Liver (tissue), 9 donors: ENCODE data around the gene DTWD1. TPM values are rescaled to one million over a fixed set of nuclear protein-coding genes. Genes with fewer than 3 reads are reported as not detected.

Experiments
- DNase-seq: peaks from one replicate; pipeline ENCODE4 v3.0.0-alpha.2; 2017; ENCODE audit warnings: low spot score
- H3K27ac ChIP-seq, 2 donors: one replicate each; pipeline ENCODE4 v1.7.0; 2013; ENCODE audit warnings: inconsistent platforms in 2 of 2, low read length in 2 of 2, control low read depth in 1 of 2, low read depth in 1 of 2, mild to moderate bottlenecking in 1 of 2
- H3K27me3 ChIP-seq, 4 donors: one replicate each; pipeline versions ENCODE4 v1.6.1 to v1.7.0; 2013; ENCODE audit warnings: low read length in 3 of 4, inconsistent platforms in 1 of 4, mild to moderate bottlenecking in 1 of 4, moderate library complexity in 1 of 4; ENCODE audit not compliant: control insufficient read depth in 4 of 4, insufficient read depth in 4 of 4
- H3K36me3 ChIP-seq, 4 donors: one replicate each; pipeline versions ENCODE4 v1.6.1 to v1.7.0; 2013; ENCODE audit warnings: low read length in 3 of 4, mild to moderate bottlenecking in 3 of 4, low read depth in 1 of 4, moderate library complexity in 1 of 4; ENCODE audit not compliant: control insufficient read depth in 4 of 4, insufficient read depth in 3 of 4
- H3K4me1 ChIP-seq, 4 donors: one replicate each; pipeline versions ENCODE4 v1.6.1 to v1.7.0; 2013; ENCODE audit warnings: low read length in 3 of 4, mild to moderate bottlenecking in 3 of 4, moderate library complexity in 1 of 4; ENCODE audit not compliant: control insufficient read depth in 4 of 4, insufficient read depth in 4 of 4
- H3K4me3 ChIP-seq, 3 donors: one replicate each; pipeline versions ENCODE4 v1.6.1 to v1.7.0; 2013; ENCODE audit warnings: low read length in 3 of 3, control low read depth in 1 of 3, low read depth in 1 of 3, mild to moderate bottlenecking in 1 of 3
- H3K9ac ChIP-seq, 2 donors: one replicate each; pipeline ENCODE4 v1.7.0; 2013; ENCODE audit warnings: low read length in 2 of 2, mild to moderate bottlenecking in 2 of 2, moderate library complexity in 2 of 2, control low read depth in 1 of 2, low read depth in 1 of 2
- H3K9me3 ChIP-seq, 4 donors: one replicate each; pipeline versions ENCODE4 v1.6.1 to v1.7.0; 2013; ENCODE audit warnings: low read length in 3 of 4; ENCODE audit not compliant: control insufficient read depth in 4 of 4
- ATF3 ChIP-seq: IDR thresholded peaks from 2 replicates; pipeline ENCODE4 v1.6.1; 2016; ENCODE audit warnings: antibody characterized with exemption
- EGR1 ChIP-seq, 2 donors: IDR thresholded peaks; 2 replicates each; pipeline ENCODE4 v1.6.1; 2016 to 2018; ENCODE audit warnings: antibody characterized with exemption in 2 of 2, low read depth in 2 of 2
- FOXA2 ChIP-seq: IDR thresholded peaks from 2 replicates; pipeline ENCODE4 v1.6.1; 2016; ENCODE audit warnings: antibody characterized with exemption
- GABPA ChIP-seq, 2 donors: IDR thresholded peaks in 1 of 2; conservative IDR thresholded peaks in 1 of 2; 2 replicates each; pipeline ENCODE4 v1.6.1; 2016; ENCODE audit warnings: antibody characterized with exemption in 2 of 2, mild to moderate bottlenecking in 1 of 2, moderate library complexity in 1 of 2
- HNF4G ChIP-seq: IDR thresholded peaks from 2 replicates; pipeline ENCODE4 v1.6.1; 2016; ENCODE audit warnings: antibody characterized with exemption
- MAX ChIP-seq: IDR thresholded peaks from 2 replicates; pipeline ENCODE4 v1.6.1; 2016; ENCODE audit warnings: antibody characterized with exemption
- NR2F2 ChIP-seq: IDR thresholded peaks from 2 replicates; pipeline ENCODE4 v1.6.1; 2016; ENCODE audit warnings: antibody characterized with exemption
- RAD21 ChIP-seq, 2 donors: IDR thresholded peaks; 2 replicates each; pipeline ENCODE4 v1.6.1; 2016; ENCODE audit warnings: antibody characterized with exemption in 2 of 2, mild to moderate bottlenecking in 2 of 2
- REST ChIP-seq: IDR thresholded peaks from 2 replicates; pipeline ENCODE4 v1.6.1; 2016; ENCODE audit warnings: antibody characterized with exemption, mild to moderate bottlenecking
- TAF1 ChIP-seq: conservative IDR thresholded peaks from 2 replicates; pipeline ENCODE4 v1.6.1; 2016; ENCODE audit warnings: antibody characterized with exemption, mild to moderate bottlenecking
- YY1 ChIP-seq: IDR thresholded peaks from 2 replicates; pipeline ENCODE4 v1.6.1; 2016; ENCODE audit warnings: antibody characterized with exemption, mild to moderate bottlenecking
- ZBTB33 ChIP-seq: IDR thresholded peaks from 2 replicates; pipeline ENCODE4 v1.6.1; 2016; ENCODE audit warnings: antibody characterized with exemption
- WGBS: extraction: QIAGEN DNeasy Blood & Tissue Kit; methylation state at CpG from one replicate; pipeline ENCODE4 v1.1.7; 2013; 5-methylcytosine and 5-hydroxymethylcytosine counted together
- polyA plus RNA-seq, 2 donors: library from polyadenylated mRNA; stranded (reverse) in 1 of 2; unstranded in 1 of 2; fragments of 200-250 nt in 1 of 2; fragments of >200 nt in 1 of 2; fragmentation: Nextera tagmentation in 1 of 2; extraction: Ambion mirVana in 1 of 2; gene quantifications; one replicate each; pipeline versions ENCODE4 v1.2.1 to v1.2.3, GENCODE V29; 2013 to 2015
- total RNA-seq, 2 donors: library from RNA; depleted of rRNA; stranded (reverse); fragments of >200 nt; gene quantifications; one replicate each; pipeline ENCODE4 v1.2.3, GENCODE V29; 2014
- donor health status: healthy.
- donor health status: healthy.
- donor health status: healthy.
- donor health status: healthy.
- donor health status: healthy.

Gene DTWD1
- total and polyA plus RNA-seq, 4 donors: 5.8 to 10.8 (median 9.7) TPM

- Histone ChIP-seq H3K9ac (no peak overlapping the region), H3K4me1 (no peaks in the 10 kb centered on the region), H3K27me3 (no peaks in the 10 kb centered on the region), H3K4me3 (no peak overlapping the region), H3K27ac (no peak overlapping the region), H3K9me3 (no peaks in the 10 kb centered on the region), H3K36me3 (peaks cover 1 to 10% (median 4%) of the 10 kb centered on the region in 4 donors)
- no peak for DNase-seq
- WGBS: 97% methylated on average over 4 of the region's 4 CpGs
- TF ChIP-seq EGR1 (IDR thresholded peaks at IDR 0.05; ENCODE audit: low read depth in 2 of 2) (no peak), RAD21 (IDR thresholded peaks at IDR 0.05) (no peak), GABPA (IDR thresholded peaks at IDR 0.05 in 1 of 2, conservative IDR thresholded peaks at IDR 0.05 in 1 of 2) (no peak), NR2F2 (no peak), YY1 (no peak), ATF3 (no peak), REST (no peak), ZBTB33 (no peak), TAF1 (no peak), HNF4G (no peak)
Observed at GRCh38 chr15:49637857-49638256, 17.0 kb downstream of the DTWD1 start.

- H3K36me3 ChIP-seq: no peaks in the 10 kb centered on the region
- no peaks in the 10 kb centered on the region for H3K9me3 ChIP-seq
- H3K4me1 ChIP-seq: peaks cover 0 to 10% (median 5%) of the 10 kb centered on the region in 4 donors
- H3K27ac ChIP-seq: no peak overlapping the region
- no peak overlapping the region for H3K9ac ChIP-seq
- no peak for DNase-seq
- TF ChIP-seq FOXA2 (no peak), NR2F2 (no peak), MAX (no peak), TAF1 (no peak), REST (no peak)
- WGBS: 98% methylated on average over 1 of the region's 1 CpG
- no peaks in the 10 kb centered on the region for H3K27me3 ChIP-seq
- no peak overlapping the region for H3K4me3 ChIP-seq
Observed at GRCh38 chr15:49644364-49644794, 23.5 kb downstream of the DTWD1 start.
